ENCODE results near the gene POU6F1.

- TF ChIP-seq CTCF (conservative IDR thresholded peaks at IDR 0.05; ENCODE audit: low read length) = no peak
- TF ChIP-seq EZH2phosphoT487 (IDR thresholded peaks at IDR 0.05; ENCODE audit: borderline replicate concordance, low read depth, low read length) = no peak
Measured at GRCh38 chr12:51174501-51174900, 43.4 kb downstream of the POU6F1 start.
